ENCODE results near the gene MBOAT7.
"Not testable (repeated sequence)": the region's sequence is repeated elsewhere in the genome, so short reads cannot be mapped to it uniquely, and the experiment has no call there.

MBOAT7 gene

DNA sequence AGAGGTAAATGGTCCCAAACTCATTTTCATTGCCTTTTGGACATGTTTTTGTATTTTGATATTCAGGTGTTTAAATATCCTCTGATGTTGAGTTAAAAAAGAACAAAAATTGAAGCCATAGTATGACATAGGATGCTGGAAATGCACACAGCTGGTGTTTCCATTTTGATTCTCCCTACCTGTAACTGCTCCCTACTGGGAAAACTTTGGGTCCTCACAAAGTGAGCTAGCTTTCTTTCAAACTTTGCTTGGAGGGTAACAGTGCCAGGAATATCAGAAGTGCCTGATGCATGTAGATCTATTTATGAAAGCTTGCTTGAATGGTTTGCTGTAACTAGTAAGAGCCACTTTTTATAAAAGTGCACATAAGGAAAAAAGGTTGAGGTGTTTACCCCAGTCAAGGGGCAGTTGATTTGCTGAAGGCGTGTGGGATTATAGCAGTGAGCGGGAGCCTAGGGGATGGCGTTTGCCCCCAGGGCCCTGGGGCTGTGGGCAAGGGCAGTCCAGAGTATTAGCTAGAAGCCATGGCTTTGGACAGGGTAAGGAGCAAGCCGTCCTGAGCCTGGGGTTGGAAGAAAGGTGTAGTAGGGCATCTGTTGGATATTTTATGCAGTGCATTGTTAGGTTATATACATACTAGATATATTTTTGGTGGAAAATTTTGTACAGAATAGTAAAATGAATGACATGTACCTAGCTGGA, 15.5 kb upstream of the MBOAT7 start:
- no peaks in the 10 kb centered on the region for H3K9me3 Mint-ChIP-seq
- H3K4me3 Mint-ChIP-seq = peak overlapping the region; percentile 90
- peak overlapping the region; percentile 99 for H3K27ac Mint-ChIP-seq
- no peak for DNase-seq
- peaks cover 78% of the 10 kb centered on the region for H3K4me1 Mint-ChIP-seq (ENCODE audit: low read depth)
- H3K36me3 Mint-ChIP-seq (ENCODE audit: low read depth) = peaks cover 89% of the 10 kb centered on the region
- H3K27me3 Mint-ChIP-seq = no peaks in the 10 kb centered on the region

DNA sequence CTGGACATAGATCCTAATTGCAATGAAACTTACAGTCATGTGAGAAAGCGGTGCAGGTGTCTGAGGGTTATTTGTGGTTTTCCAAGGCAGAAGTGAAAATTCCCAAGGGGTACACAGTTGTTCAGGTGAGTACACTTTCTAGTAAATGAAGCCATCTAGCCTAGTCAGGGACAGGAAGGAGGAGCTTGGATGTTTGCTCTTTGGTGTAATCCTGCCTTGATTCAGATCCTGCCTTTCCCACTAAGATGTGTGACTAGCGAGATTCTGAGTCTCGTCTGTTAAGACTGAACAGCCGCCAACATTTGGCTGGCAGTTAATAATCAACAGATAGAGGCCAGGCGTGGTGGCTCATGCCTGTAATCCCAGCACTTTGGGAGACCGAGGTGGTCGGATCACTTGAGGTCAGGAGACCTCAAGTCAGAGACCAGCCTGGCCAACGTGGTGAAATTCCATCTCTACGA, 13.8 kb upstream of the MBOAT7 start:
- Mint-ChIP-seq H3K27ac (peak overlapping the region; percentile 99), H3K27me3 (no peaks in the 10 kb centered on the region), H3K4me1 (ENCODE audit: low read depth) (peaks cover 66% of the 10 kb centered on the region), H3K9me3 (no peaks in the 10 kb centered on the region), H3K4me3 (peak overlapping the region; percentile 90), H3K36me3 (ENCODE audit: low read depth) (peaks cover 82% of the 10 kb centered on the region)
- DNase-seq = no peak

DNA sequence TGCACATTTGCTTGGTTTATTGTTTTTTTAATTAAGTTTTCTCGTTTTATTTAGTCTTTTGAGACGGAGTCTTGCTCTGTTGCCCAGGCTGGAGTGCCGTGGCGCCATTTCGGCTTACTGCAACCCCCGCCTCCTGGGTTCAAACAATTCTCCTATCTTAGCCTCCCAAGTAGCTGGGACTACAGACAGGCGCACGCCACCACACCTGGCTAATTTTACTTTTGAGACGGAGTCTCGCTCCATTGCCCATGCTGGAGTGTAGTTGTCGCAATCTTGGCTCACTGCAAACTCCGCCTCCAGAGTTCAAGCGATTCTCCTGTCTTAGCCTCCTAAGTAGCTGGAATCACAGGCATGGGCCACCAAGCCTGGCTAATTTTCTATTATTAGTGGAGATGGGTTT, 12.6 kb upstream of the MBOAT7 start:
- H3K27ac Mint-ChIP-seq = peak overlapping the region; percentile 99
- H3K36me3 Mint-ChIP-seq (ENCODE audit: low read depth) = peaks cover 74% of the 10 kb centered on the region
- H3K9me3 Mint-ChIP-seq = no peaks in the 10 kb centered on the region
- H3K4me3 Mint-ChIP-seq = peak overlapping the region; percentile 90
- H3K4me1 Mint-ChIP-seq (ENCODE audit: low read depth) = peaks cover 54% of the 10 kb centered on the region
- peak; percentile 31 for DNase-seq
- H3K27me3 Mint-ChIP-seq = no peaks in the 10 kb centered on the region

DNA sequence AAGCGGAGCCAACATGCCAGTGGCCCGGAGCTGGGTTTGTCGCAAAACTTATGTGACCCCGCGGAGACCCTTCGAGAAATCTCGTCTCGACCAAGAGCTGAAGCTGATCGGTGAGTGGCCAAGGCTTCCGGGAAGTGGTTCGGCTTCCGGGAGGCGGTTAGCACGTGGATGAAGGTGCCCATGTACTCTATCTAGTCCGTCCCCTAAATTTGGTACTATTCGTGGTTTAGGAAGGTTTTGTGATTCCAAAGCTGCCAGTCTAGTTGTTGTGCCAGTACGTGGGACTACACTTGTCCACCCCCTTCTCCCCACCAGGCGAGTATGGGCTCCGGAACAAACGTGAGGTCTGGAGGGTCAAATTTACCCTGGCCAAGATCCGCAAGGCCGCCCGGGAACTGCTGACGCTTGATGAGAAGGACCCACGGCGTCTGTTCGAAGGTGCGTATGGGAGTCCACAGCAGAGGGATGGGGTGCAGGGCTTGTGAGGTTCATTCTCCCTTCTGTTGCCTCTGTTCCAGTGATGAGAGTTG, 11.9 kb upstream of the MBOAT7 start:
- Mint-ChIP-seq H3K9me3 (no peaks in the 10 kb centered on the region), H3K36me3 (ENCODE audit: low read depth) (peaks cover 70% of the 10 kb centered on the region), H3K27me3 (no peaks in the 10 kb centered on the region), H3K27ac (peak overlapping the region; percentile 99), H3K4me3 (peak overlapping the region; percentile 90), H3K4me1 (ENCODE audit: low read depth) (peaks cover 46% of the 10 kb centered on the region)
- DNase-seq = no peak

DNA sequence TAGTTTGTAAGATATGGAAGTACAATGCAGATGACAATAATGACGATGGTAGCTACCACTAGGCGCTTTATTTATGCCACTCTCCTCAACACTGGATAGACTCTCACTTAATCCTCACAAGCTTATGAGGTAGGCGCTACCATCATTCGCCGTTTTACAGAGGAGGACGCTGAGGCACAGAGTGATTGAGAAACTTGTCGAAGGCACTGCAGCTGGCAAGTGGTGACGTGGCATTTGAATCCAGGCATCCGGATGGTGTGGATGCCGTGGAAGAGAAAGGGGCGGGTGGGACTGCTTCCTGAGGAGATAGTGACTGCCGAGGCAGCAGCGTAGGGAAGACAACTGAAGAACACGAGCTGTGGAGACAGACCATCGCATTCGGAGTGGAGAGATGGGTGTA, 10.0 kb upstream of the MBOAT7 start:
- Mint-ChIP-seq H3K4me1 (ENCODE audit: low read depth) (peaks cover 28% of the 10 kb centered on the region), H3K9me3 (no peaks in the 10 kb centered on the region), H3K27me3 (no peaks in the 10 kb centered on the region), H3K36me3 (ENCODE audit: low read depth) (peaks cover 65% of the 10 kb centered on the region), H3K4me3 (peak overlapping the region; percentile 90), H3K27ac (peak overlapping the region; percentile 90)
- DNase-seq = no peak

DNA sequence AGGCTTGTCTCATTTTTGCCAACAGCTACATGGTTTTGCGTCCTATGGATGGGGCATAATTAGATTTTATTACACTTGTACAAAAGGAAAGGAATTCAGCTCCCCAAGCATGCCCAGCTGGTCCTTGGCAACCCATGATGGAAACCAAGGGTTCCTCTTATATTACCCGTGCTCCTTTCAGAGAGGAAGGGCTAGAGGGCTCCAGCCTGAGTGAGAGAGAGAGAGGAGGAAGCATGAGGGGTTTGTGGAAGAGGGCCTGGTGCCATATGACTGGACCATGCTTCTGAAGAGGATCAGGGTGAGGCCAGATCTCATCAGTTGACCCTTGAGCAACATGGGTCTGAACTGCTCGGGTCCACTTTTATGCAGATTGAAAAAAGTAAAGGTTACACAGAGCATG, 7.7 kb upstream of the MBOAT7 start:
- Mint-ChIP-seq H3K36me3 (ENCODE audit: low read depth) (peaks cover 64% of the 10 kb centered on the region), H3K4me1 (ENCODE audit: low read depth) (peaks cover 17% of the 10 kb centered on the region), H3K4me3 (no peak overlapping the region), H3K27ac (peak overlapping the region; percentile 40), H3K27me3 (no peaks in the 10 kb centered on the region), H3K9me3 (no peaks in the 10 kb centered on the region)
- DNase-seq = no peak

DNA sequence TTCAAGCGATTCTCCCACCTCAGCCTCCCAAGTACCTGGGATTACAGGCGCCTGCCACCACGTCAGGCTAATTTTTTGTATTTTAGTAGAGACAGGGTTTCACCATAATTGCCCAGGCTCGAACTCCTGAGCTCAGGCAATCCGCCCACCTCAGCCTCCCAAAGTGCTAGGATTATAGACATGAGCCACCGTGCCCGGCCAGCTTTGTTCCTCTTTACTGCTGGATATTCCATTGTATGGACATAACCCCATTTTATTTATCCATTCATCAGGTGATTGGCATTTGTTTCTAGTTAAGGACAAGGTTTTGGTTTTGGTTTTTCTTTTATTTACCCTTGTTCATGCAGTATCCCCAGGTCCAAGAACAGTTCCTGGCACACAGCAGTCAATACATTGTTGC, 7.2 kb upstream of the MBOAT7 start:
- no peak overlapping the region for H3K27ac Mint-ChIP-seq
- peaks cover 23% of the 10 kb centered on the region for H3K4me1 Mint-ChIP-seq (ENCODE audit: low read depth)
- H3K9me3 Mint-ChIP-seq = no peaks in the 10 kb centered on the region
- H3K4me3 Mint-ChIP-seq = no peak overlapping the region
- no peak for DNase-seq
- peaks cover 64% of the 10 kb centered on the region for H3K36me3 Mint-ChIP-seq (ENCODE audit: low read depth)
- H3K27me3 Mint-ChIP-seq = no peaks in the 10 kb centered on the region

DNA sequence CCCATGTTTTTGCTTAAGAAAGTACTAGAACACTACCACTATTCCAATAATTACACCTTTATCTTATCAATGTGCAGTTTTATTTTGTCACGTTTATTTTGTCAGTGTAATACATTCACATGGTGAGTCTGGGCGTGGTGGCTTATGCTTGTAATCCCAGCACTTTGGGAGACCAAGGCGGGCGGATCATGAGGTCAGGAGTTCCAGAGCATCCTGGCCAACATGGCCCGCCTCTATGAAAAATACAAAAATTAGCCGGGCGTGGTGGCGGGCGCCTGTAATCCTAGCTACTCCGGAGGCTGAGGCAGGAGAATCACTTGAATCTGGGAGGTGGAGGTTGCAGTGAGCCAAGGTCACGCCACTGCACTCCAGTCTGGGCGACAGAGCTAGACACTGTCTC, 5.1 kb upstream of the MBOAT7 start:
- peaks cover 23% of the 10 kb centered on the region for H3K4me1 Mint-ChIP-seq (ENCODE audit: low read depth)
- not testable (repeated sequence) for DNase-seq, H3K27ac Mint-ChIP-seq, H3K9me3 Mint-ChIP-seq, H3K4me3 Mint-ChIP-seq, H3K27me3 Mint-ChIP-seq
- H3K36me3 Mint-ChIP-seq (ENCODE audit: low read depth) = peaks cover 58% of the 10 kb centered on the region

DNA sequence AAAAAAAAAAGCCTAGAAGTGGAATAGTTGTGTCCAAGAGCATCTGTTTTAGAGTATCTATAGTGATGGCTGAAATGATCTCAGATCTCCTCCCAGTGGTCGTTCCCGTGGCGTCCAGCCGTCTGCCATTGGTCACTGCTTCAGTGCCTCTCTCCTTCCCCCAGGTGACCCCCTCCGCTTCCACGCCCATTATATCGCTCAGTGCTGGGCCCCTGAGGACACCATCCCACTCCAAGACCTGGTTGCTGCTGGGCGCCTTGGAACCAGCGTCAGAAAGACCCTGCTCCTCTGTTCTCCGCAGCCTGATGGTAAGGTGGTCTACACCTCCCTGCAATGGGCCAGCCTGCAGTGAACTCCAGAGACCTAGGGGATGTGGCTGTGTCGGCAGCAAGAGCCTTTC, 3.6 kb upstream of the MBOAT7 start:
- Mint-ChIP-seq H3K4me1 (ENCODE audit: low read depth) (peaks cover 25% of the 10 kb centered on the region), H3K36me3 (ENCODE audit: low read depth) (peaks cover 59% of the 10 kb centered on the region), H3K9me3 (no peaks in the 10 kb centered on the region), H3K27ac (no peak overlapping the region), H3K4me3 (no peak overlapping the region), H3K27me3 (no peaks in the 10 kb centered on the region)
- DNase-seq = no peak

DNA sequence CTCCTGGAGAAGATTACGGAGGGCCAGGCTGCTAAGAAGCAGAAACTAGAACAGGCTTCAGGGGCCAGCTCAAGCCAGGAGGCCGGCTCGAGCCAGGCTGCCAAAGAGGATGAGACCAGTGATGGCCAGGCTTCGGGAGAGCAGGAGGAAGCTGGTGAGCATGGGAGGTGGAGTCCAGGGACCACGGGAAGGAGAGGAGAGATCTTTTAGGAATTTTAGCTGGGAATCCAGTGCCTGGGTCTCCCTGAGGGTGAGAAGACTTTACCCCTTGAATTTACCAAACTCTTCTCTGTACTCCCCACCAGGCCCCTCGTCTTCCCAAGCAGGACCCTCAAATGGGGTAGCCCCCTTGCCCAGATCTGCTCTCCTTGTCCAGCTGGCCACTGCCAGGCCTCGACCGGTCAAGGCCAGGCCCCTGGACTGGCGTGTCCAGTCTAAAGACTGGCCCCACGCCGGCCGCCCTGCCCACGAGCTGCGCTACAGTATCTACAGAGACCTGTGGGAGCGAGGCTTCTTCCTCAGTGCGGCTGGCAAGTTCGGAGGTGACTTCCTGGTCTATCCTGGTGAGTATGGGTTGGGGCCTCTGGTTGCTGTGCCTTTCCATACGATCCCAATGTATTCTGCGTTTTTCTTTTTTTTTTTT, 2.6 kb upstream of the MBOAT7 start:
- DNase-seq = no peak
- Mint-ChIP-seq H3K36me3 (ENCODE audit: low read depth) (peaks cover 63% of the 10 kb centered on the region), H3K4me1 (ENCODE audit: low read depth) (peaks cover 36% of the 10 kb centered on the region), H3K27me3 (no peaks in the 10 kb centered on the region), H3K27ac (peak overlapping the region; percentile 92), H3K4me3 (peak overlapping the region; percentile 84), H3K9me3 (no peaks in the 10 kb centered on the region)

DNA sequence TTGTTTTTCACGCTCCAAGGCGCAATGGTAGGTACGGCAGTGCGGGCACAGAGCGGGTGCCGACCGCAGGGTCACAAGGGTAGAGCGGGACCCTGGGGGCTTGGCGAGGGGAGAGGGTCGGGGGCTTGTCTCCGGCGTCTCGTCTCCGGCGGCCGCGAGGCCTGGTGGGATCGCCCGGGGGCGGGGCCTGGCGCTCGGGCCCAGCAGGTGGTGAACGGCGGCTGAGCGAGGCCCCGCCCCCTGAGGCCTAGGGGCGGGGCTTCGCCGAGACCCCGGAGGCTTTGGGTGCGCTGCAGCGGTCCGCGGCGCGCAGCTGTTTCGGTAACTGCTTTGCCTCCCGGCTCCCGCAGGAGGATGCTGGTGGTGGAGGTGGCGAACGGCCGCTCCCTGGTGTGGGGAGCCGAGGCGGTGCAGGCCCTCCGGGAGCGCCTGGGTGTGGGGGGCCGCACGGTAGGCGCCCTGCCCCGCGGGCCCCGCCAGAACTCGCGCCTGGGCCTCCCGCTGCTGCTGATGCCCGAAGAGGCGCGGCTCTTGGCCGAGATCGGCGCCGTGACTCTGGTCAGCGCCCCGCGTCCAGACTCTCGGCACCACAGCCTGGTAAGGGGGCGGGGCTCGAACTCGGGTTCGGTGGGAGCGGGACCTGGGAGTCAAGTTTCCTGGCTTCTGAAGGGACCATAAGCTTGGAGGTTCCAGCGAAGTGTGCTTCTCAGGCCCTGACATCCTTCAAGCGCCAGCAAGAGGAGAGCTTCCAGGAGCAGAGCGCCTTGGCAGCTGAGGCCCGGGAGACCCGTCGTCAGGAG, 1.8 kb upstream of the MBOAT7 start, which contains the start of gene TSEN34:
TSS of gene TSEN34 (plus strand) at position 298 of the 800 bp plus-strand sequence. CDS start at position 355, 57 bp downstream.
- Mint-ChIP-seq H3K4me1 (ENCODE audit: low read depth) (peaks cover 41% of the 10 kb centered on the region), H3K4me3 (peak within 1 kb of the TSS; percentile 84), H3K36me3 (ENCODE audit: low read depth) (peaks cover 68% of the 10 kb centered on the region), H3K9me3 (no peaks in the 10 kb centered on the region), H3K27ac (peak within 1 kb of the TSS; percentile 99), H3K27me3 (no peaks in the 10 kb centered on the region)
- no peak for DNase-seq

DNA sequence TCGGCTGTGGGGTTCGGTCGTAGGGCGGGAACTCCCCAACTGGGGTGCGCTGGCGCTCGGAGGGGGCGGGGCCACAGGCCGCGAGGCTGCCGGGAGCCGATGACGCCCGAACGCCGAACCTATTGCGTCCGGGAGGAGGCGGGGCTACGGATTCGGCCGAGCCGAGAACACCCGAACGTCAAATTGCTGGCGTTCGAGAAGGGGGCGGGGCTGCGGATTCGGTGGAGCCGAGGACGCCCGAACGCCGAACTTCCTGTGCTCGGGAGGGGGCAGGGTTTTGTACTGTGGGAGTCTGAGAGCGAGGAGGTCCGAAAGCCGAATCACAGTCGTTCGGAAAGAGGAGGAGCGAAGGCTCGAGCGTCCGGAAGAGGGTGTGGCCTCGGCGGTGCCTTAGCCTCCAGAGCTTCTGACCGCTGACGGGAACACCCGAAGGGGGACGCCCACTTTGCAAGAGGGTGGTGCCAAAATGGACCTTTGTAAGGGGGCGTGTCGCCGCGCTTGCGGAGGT, 1.2 kb upstream of the MBOAT7 start:
- Mint-ChIP-seq H3K9me3 (no peaks in the 10 kb centered on the region), H3K27ac (peak overlapping the region; percentile 99), H3K36me3 (ENCODE audit: low read depth) (peaks cover 71% of the 10 kb centered on the region), H3K4me1 (ENCODE audit: low read depth) (peaks cover 43% of the 10 kb centered on the region), H3K4me3 (peak overlapping the region; percentile 84), H3K27me3 (no peaks in the 10 kb centered on the region)
- DNase-seq = peak; percentile 100

DNA sequence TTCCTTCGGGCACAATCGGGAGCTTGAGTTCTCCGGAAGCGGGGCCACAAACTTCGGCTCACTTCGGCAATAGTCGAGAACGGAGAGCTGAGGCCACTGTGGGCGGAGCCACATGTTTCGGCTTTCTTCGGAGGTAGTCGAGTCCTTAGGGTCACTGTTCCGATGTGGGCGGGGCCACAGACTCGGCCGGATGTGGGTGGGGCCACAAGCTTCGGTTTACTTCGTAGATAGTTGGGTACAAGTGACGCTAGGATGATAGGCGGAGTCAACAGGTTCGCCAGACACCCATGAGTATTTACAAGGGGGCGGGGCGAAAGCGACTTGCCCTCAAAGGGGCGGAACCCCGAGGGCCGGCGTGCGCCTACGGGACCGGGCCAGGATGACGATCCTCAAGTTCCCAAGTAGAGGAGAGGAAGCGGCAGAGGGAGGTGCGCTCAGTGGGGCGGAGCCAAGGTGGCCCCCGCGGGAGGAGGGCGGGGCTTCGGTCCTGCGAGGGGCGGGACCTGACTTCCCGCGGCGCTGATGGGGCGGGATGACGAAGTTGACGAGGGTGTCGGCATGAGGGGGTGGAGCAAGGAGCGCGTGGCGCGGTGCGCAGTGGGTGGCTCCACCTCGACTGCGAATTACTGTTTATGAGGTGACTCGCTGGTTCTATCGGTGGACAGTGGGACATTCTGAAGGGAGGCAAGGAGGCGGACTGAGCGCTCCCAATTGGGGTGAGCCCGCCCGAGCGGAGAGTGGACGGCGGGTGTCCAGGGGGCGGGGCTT, 539 bp upstream of the MBOAT7 start:
- Mint-ChIP-seq H3K4me1 (ENCODE audit: low read depth) (peaks cover 45% of the 10 kb centered on the region), H3K4me3 (peak overlapping the region; percentile 84), H3K27me3 (no peaks in the 10 kb centered on the region), H3K9me3 (no peaks in the 10 kb centered on the region), H3K36me3 (ENCODE audit: low read depth) (peaks cover 69% of the 10 kb centered on the region), H3K27ac (peak overlapping the region; percentile 99)
- DNase-seq = peak; percentile 100

Data from activated T-cell treated with anti-CD3 and anti-CD28 coated beads, Interleukin-2, amount 50 U/mL, for 24 hours (primary cell).